Neutrophil (primary cell): ENCODE measurements around the gene CNKSR1.

Source experiments
- H3K27ac ChIP-seq: fragments of 200-600 bp; sonication (generic); 2 replicates; pipeline ENCODE4 v1.5.1; 2016; ENCODE audit warnings: mild to moderate bottlenecking, moderate library complexity
- H3K27me3 ChIP-seq: fragments of 200-600 bp; sonication (generic); 2 replicates; pipeline ENCODE4 v1.6.0; 2016; ENCODE audit warnings: mild to moderate bottlenecking
- H3K36me3 ChIP-seq: fragments of 200-600 bp; sonication (generic); 2 replicates; pipeline ENCODE4 v1.5.1; 2017
- H3K4me1 ChIP-seq, 2 experiments: fragments of 200-600 bp in 1 of 2; sonication (generic) in 1 of 2; 1 replicate in 1 of 2; 2 replicates in 1 of 2; pipeline versions ENCODE4 v1.5.1 to v1.6.1; 2013 to 2016; ENCODE audit warnings: low read depth in 1 of 2, low read length in 1 of 2, mild to moderate bottlenecking in 1 of 2, moderate library complexity in 1 of 2; ENCODE audit not compliant: control insufficient read depth in 1 of 2, insufficient read depth in 1 of 2
- H3K4me3 ChIP-seq, 2 experiments: fragments of 200-600 bp in 1 of 2; sonication (generic) in 1 of 2; 1 replicate in 1 of 2; 2 replicates in 1 of 2; pipeline ENCODE4 v1.5.1; 2013 to 2016; ENCODE audit warnings: low read depth in 1 of 2, low read length in 1 of 2, mild to moderate bottlenecking in 1 of 2, moderate library complexity in 1 of 2
- H3K9me3 ChIP-seq: fragments of 200-600 bp; sonication (generic); 2 replicates; pipeline ENCODE4 v1.5.1; 2016
- CTCF ChIP-seq: fragments of 200-600 bp; sonication (generic); IDR thresholded peaks from 2 replicates; pipeline ENCODE4 v1.5.1; 2016; ENCODE audit warnings: antibody characterized with exemption

The CNKSR1 gene

GRCh38 chr1:26200413-26200812 is 23.1 kb downstream of the CNKSR1 start:
- Histone ChIP-seq H3K9me3 (no peaks in the 10 kb centered on the region), H3K27ac (no peak overlapping the region), H3K4me1 (peaks cover 0 to 3% of the 10 kb centered on the region in 2 experiments), H3K27me3 (no peaks in the 10 kb centered on the region), H3K4me3 (no peak overlapping the region), H3K36me3 (no peaks in the 10 kb centered on the region)
- no peak for TF ChIP-seq CTCF

DNA sequence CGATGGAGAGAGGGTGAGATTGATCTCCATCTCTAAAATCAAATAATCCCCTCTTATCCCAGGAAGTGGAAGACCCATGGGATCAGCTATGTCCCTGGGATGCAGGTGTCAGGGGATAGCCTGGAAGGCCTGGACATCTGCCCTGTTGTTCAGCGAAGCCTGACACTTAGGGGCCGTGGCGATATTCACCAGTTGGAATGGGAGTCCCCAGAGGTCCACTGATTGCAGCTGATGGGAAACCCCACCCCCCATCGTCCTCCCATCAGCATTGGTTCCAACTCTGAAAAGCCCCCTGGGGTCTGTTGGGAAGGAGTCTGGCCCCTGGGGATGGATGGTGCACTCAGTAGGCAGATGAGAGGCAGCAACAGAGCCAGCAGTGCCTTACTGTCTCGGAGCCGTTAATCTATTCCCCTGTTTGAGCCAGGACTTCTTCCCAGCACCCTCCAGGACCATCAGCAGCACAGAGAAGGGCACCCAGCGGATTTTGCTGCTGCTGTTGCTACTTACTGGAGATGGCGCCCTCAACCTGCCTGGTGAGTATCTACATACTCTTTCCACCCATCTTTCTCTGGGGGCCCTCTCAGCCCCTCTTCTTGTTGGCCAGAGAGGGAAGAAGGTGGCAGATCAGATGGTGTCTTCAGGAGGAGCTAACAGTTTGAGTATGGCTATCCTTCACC is 26.5 kb downstream of the CNKSR1 start:
- no peak overlapping the region for H3K4me3 ChIP-seq
- no peak for TF ChIP-seq CTCF
- H3K36me3 ChIP-seq, result no peaks in the 10 kb centered on the region
- H3K9me3 ChIP-seq, result no peaks in the 10 kb centered on the region
- H3K4me1 ChIP-seq, result peaks cover 0 to 3% of the 10 kb centered on the region in 2 experiments
- no peak overlapping the region for H3K27ac ChIP-seq
- no peaks in the 10 kb centered on the region for H3K27me3 ChIP-seq

- Histone ChIP-seq H3K27me3 (no peaks in the 10 kb centered on the region), H3K4me3 (no peak overlapping the region), H3K27ac (no peak overlapping the region), H3K36me3 (no peaks in the 10 kb centered on the region), H3K9me3 (no peaks in the 10 kb centered on the region), H3K4me1 (no peaks in the 10 kb centered on the region)
- no peak for TF ChIP-seq CTCF
These were observed 33.0 kb downstream of the CNKSR1 start for GRCh38 chr1:26210147-26210870.

DNA sequence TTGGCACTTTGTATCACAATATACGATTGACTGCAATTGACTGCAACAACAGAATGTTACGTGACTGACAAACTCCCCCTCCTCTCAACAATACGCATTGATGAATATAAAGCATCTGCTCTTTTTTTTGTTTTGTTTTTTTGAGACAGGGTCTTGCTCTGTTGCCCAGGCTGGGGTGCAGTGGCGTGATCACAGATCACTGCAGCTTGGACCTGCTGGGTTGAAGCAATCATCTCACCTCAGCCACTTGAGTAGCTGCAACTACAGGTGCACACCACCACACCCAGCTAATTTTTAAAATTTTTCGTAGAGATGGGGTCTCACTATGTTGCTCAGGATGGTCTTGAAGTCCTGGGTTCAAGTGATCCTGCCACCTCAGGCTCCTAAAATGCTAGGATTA is 35.4 kb downstream of the CNKSR1 start:
- H3K27me3 ChIP-seq, result no peaks in the 10 kb centered on the region

GRCh38 chr1:26213335-26213905 is 36.1 kb downstream of the CNKSR1 start:
- H3K27ac ChIP-seq, result no peak overlapping the region
- no peaks in the 10 kb centered on the region for H3K27me3 ChIP-seq
- no peaks in the 10 kb centered on the region for H3K4me1 ChIP-seq

More for the DNA sequence above, 35.4 kb downstream of the CNKSR1 start:
- TF ChIP-seq CTCF, result no peak
- H3K4me3 ChIP-seq, result no peak overlapping the region
- no peak overlapping the region for H3K27ac ChIP-seq
- H3K9me3 ChIP-seq, result no peaks in the 10 kb centered on the region
- H3K4me1 ChIP-seq, result no peaks in the 10 kb centered on the region
- no peaks in the 10 kb centered on the region for H3K36me3 ChIP-seq

More at GRCh38 chr1:26213335-26213905, 36.1 kb downstream of the CNKSR1 start:
- Histone ChIP-seq H3K9me3 (no peaks in the 10 kb centered on the region), H3K36me3 (no peaks in the 10 kb centered on the region), H3K4me3 (no peak overlapping the region)
- no peak for TF ChIP-seq CTCF
